Measurements from ENCODE around the gene VGLL4.
"Not testable (repeated sequence)": the region's sequence is repeated elsewhere in the genome, so short reads cannot be mapped to it uniquely, and the experiment has no call there.

Gene VGLL4

DNA sequence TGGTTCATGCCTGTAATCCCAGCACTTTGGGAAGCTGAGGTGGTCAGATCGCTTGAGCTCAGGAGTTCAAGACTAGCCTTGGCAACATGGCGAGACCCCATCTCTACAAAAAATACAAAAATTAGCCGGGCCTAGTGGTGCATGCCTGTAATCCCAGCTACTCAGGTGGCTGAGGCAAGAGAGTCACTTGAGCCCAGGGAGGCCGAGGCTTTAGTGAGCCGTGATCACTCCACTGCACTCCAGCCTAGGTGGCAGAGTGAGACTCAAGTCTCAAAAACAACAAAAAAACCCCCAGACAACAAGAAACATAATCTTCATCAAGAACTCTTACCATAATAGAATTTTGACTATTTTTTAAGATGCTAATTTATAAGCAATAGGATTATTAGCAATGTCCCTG, 117.6 kb downstream of the VGLL4 start:
- not testable (repeated sequence) for DNase-seq

GRCh38 chr3:11523572-11524101, 120.1 kb downstream of the VGLL4 start:
- DNase-seq: no peak

DNA sequence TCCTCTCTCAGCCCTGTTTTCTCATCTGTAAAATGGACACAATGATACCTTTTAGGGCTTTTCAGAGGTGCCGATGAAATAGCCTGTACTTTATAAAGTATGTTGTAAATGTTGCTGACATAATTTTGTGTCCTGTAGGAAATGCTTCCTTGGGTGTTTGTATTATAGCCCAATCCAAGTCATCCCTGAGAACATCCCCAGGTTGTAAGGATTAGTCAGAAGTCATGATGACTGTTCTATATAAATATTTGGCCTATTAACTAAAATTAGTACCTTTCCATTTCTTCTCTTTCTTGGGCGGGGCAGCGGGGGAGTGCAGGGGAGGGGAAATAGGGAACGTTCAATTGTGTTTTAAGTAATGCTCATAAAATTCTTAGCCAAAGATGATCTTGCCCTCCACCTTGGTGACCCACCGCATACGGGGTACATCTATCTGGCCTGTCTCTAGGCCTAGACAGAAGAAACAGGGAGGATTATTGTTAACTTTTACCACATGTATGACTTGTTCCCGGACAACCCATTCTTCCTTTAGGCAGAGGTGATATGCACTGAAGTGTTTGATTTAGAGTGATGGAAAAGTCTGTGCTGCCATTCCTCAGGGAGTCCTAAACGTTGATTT, 120.7 kb downstream of the VGLL4 start:
- no peak for DNase-seq

DNA sequence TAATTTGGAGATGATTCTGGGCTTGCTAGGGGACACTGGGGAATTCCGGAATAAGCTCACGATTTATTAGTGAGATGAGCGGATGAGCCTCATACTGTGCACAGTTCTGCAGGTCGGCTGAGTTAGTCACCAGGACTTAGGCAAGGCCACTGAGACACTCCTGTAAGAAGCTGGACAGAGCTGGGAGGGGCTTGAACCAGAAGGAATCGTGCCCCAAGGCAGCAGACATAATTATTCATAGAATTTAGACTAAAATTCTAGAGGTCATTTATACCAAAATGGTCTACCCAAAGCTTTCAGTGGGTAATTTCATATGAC, 121.4 kb downstream of the VGLL4 start:
- DNase-seq: no peak

- DNase-seq: no peak
Observed at GRCh38 chr3:11521167-11521566, 122.5 kb downstream of the VGLL4 start.

DNA sequence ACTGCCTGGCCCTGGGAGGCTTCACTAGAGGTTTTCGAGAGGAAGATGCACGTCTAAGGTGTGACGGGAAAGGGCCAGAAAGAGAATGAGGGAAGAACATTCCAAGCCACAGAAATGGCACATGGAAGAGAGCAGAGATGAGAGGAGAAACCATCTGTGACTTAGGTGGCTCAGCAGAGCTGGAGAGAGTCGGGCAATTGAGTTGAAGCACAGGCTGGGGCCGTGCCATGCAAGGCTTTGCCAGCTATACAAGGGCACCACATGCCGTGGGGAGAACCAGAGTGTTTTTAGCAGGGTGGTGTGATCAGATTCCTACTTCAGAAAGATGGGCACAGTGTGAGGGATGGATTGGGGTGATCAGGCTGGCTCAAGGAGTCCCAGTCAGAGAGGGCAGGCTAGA, 126.1 kb downstream of the VGLL4 start:
- no peak for DNase-seq

DNA sequence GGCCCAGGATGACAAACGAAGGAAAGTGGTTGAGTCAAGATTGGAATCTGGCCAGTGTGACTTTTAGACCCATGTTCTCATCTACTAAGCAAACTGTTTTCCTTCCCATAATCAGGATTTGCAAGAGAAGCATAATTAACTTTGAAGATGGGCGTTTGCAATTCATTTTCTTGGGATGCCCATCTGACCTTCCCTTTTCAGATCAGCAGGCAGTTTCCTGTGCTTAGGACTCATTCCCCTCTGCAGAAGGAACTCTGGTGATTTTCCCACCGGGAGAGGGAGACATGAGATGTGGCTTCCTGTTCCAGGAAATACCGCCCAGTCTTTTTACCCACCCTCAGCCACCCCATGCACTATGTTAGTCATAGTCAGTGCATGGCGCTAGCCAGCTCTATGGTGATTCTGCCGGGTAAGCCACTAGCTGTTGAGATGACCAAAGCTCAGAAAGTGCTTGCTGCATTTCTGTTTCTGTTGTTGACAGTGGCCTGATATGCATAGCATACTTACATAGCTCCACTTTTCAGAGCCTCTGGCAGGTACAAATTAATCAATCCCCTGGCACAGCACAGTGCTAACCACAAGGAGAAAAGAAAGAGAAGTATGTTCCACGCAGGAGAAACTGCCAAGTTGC, 129.4 kb downstream of the VGLL4 start:
- DNase-seq: no peak

- DNase-seq: no peak
Observed at GRCh38 chr3:11513817-11514135, 129.9 kb downstream of the VGLL4 start.

- not testable (repeated sequence) for DNase-seq
Observed at GRCh38 chr3:11513125-11513816, 130.4 kb downstream of the VGLL4 start.

DNA sequence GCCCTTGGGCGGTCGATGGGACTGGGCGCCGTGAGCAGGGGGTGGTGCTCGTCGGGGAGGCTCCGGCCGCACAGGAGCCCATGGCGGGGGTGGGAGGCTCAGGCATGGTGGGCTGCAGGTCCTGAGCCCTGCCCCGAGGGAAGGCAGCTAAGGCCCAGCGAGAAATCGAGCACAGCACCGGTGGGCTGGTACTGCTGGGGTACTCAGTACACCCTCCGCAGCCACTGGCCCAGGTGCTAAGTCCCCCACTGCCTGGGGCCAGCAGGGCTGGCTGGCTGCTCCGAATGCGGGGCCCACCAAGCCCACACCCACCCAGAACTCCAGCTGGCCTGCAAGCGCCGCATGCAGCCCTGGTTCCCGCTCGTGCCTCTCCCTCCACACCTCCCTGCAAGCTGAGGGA, 132.1 kb downstream of the VGLL4 start:
- not testable (repeated sequence) for DNase-seq

DNA sequence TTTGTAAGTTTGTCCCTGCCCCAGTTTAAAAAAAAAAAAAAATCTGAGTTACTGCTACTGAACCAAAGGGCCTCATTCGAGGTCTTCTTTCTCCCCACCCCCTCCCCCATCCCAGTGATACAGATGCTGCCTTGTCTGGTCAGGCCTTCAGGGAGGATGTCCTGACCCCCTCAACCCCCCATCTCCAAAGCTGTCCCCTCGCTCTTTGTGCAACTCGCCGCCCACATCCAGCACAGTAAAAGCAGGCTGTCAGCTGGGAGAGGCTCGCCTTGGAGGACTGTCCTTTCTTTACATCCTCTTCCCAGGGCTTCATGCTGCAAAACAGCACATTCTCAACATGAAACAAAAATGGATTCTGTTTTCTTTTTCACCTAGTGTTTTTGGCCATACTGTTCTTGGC, 133.4 kb downstream of the VGLL4 start:
- no peak for DNase-seq

DNA sequence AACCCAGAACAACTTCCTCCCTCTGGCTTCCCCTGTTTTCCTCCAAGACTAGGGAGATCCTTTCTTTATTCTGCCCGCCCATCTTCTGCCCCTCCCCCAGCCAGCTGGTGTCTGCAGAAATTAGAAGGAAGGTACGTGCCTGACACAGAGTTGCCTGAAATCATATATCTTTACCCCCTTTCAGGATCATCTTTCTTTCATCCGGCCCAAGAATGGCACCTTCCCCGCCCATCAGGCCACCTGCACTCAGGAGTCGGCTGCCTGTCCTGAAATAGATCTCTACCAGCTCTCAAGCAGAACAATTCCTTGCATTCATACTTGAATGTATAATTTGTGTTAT, 133.7 kb downstream of the VGLL4 start:
- no peak for DNase-seq

- no peak for DNase-seq
Observed at GRCh38 chr3:11509173-11510000, 134.3 kb downstream of the VGLL4 start.

DNA sequence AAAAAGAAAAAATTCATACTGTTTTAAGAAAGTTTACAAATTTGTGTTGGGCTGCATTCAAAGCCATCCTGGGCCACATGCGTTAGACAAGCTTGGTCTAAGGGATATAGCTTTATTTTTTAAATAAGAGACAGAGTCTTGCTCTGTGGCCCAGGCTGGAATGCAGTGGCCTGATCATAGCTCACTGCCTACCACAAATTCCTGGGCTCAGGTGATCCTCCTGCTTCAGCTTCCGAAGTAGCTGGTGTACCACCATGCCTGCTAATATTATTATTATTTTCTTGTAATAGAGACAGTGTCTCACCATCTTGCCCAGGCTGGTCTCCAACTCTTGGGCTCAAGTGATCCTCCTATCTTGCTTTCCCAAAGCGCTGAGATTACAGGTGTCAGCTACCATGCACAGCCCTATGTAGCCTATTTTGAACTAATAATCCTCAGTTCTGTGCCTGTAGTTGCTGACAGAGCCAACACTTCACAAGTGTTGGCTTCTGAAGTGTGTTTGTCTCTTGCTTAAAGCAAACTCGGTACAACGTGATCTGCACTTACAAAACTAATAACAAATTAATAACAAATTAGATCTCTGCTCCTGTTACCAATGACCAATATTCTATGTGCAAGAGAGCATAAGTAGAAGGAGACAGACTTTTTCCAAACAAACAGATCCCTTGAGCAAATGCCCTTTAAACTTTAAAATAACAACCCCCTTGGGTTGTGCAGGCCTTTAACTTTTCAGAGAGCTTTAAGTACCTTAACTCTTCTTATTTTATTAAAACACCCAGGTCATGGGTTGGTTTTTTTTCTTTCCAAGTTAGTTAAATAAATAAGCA, 135.2 kb downstream of the VGLL4 start:
- DNase-seq: no peak

- no peak for DNase-seq
Observed at GRCh38 chr3:11507719-11508118, 136.0 kb downstream of the VGLL4 start.

All from SIG-M5 (cell line).